HG02840 (cell line): Measurements from ENCODE around the gene UNC13A.

Experiments
- ATAC-seq: cut with Tn5 transposase; IDR thresholded peaks from one replicate; pipeline ENCODE4 v1.9.1; 2021; ENCODE audit warnings: mild to moderate bottlenecking, moderate library complexity, moderate number of reproducible peaks; ENCODE audit not compliant: unreplicated experiment, low FRiP score

UNC13A gene

GRCh38 chr19:17632577-17632976 lies 55.6 kb downstream of the UNC13A start:
- no peak for ATAC-seq

- no peak for ATAC-seq
Observed at GRCh38 chr19:17629760-17630159, 58.4 kb downstream of the UNC13A start.

- ATAC-seq = no peak
Observed at GRCh38 chr19:17627921-17628320, 60.2 kb downstream of the UNC13A start.

- ATAC-seq = no peak
Observed at GRCh38 chr19:17627161-17627560, 61.0 kb downstream of the UNC13A start.

- ATAC-seq = no peak
Observed at GRCh38 chr19:17626456-17627015, 61.6 kb downstream of the UNC13A start.

DNA sequence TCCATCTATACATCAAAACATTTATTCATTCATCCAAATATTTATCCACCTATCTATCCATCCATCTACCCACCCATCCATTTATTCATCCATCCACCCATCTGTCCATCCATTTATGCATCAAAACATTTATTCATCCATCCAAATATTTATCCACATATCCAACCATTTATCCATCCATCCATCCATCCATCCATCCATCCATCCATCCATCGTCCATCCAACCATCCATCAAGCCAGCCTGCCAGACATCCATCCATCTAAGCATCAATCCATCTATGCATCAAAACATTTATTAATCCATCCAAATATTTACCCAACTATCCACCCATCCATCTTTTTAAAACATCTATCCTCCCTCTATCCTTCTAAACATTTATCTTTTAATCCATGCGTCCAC lies 62.2 kb downstream of the UNC13A start:
- ATAC-seq = no peak

- no peak for ATAC-seq
Observed at GRCh38 chr19:17625043-17625442, 63.1 kb downstream of the UNC13A start.

DNA sequence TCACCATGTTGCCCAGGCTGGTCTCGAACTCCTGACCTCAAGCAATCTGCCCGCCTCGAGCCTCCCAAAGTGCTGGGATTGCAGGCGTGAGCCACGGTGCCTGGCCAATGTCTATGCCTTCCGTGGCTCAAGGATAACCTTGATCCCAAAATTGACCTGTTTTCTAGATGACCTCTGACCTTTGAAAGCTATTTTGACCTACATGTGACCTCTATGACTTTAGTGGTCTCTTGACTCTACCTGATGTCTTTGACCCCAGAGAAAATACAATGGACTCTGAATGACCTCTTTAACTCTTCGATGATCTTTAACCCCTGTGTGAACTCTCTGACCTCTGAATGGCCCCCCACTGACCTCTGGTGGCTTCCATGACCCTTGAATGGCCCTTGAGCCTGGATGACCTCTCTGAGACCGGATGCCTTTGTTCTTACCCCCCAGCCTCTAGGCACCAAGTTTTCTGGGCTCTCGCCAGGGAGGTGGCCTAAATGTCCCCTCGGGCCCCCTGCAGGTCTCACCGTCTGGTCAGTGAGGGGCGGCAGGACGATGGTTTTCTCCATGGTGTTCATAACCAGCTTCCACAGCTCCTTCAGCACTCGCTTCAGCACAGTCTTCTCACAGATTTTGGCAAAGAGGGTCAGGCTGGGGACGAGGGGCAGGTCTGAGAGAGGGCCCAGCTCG lies 63.7 kb downstream of the UNC13A start:
- no peak for ATAC-seq

- no peak for ATAC-seq
Observed at GRCh38 chr19:17623224-17623935, 64.8 kb downstream of the UNC13A start.

DNA sequence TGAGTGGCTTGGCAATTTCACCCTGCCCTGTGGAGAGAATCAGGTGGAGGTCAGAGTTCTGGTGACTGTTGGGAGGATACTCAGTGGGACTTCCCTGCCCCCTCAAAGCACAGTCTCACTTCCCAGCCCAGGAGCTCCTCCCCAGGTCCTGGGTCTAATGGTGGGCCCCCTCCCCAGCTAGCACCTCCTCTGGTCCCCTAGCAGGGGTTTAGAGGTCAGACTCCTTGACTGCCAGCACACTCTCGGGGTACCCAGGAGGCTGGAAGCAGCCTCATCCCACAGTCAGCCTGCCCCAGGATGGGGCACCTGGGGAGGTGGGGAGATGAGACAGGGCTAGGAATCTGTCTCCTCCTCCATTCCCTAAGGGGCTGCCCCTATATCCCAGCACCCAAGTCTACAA lies 67.5 kb downstream of the UNC13A start:
- ATAC-seq = no peak

DNA sequence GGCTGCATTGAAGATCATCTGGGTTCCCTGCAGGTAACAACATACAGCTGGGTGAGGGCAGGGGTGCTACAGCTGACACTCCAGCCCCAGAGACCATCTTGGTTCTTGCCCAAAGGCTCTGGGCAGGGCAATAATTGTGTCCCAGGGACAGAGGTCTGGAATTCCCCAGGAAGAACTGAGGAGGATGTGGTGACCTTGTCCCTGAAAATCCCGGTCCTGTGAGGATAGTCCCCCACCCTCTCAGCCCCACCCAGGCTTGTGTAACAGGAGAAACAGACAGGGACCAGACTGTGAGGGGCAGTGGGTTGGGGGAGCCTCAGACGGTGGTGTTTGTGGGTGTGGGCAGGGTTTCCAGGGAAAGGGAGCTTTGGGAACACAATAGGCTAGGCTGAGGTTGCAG lies 69.2 kb downstream of the UNC13A start:
- ATAC-seq = no peak

- ATAC-seq = no peak
Observed at GRCh38 chr19:17618281-17618903, 69.8 kb downstream of the UNC13A start.

GRCh38 chr19:17617807-17618192 lies 70.4 kb downstream of the UNC13A start:
- no peak for ATAC-seq

DNA sequence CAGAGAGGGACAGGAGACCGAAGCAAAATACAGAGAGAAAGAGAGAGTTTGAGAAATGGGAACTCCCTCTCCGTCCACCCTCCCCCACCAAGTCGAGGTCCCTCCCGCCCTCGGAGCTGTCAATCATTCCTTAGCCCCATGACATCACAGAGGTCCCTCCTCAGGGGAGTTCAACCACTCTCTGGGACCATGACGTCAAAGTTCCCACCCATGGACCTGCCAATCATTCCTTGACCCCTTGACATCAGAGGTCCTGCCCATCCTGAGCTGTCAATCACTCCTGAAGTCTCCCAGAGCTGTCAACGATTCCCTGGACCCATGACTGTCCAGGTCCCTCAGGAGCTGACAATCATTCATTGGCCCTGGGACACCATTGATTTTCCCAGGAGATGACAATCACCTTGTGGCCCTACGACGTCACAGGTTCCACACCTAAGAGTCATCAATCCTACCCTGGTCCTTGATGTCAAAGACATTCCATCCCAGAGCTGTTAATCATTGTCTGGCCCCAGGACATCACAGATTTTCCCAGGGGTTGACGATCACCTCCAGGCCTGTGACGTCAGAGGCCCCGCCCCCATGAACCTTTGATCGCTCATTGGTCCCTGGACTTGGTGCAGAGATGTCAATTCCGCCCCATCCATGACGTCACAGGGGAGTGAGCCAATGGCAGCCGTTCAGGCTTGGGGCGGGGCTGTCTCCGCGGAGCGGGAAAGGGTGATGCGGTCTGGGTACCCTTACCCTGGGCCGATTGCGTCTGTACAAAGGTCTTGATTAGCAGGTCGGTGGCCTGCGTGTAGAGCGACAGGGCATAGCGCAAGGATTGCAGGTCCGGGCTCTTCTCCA lies 71.0 kb downstream of the UNC13A start:
- no peak for ATAC-seq

DNA sequence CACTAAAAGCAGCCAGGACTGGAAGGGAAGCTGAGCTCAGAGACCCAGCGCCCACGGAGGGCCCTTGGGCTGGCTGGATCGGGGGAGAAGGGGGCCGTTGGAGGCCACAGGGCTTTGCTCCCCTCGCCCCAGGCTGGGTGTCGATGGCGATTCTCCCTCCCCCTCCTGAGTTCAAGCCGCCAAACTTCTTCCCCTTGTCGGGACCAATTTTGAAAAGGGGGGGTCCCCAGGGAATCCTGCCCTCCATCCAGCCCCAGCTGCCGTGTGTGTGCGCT lies 71.5 kb downstream of the UNC13A start:
- ATAC-seq = no peak

DNA sequence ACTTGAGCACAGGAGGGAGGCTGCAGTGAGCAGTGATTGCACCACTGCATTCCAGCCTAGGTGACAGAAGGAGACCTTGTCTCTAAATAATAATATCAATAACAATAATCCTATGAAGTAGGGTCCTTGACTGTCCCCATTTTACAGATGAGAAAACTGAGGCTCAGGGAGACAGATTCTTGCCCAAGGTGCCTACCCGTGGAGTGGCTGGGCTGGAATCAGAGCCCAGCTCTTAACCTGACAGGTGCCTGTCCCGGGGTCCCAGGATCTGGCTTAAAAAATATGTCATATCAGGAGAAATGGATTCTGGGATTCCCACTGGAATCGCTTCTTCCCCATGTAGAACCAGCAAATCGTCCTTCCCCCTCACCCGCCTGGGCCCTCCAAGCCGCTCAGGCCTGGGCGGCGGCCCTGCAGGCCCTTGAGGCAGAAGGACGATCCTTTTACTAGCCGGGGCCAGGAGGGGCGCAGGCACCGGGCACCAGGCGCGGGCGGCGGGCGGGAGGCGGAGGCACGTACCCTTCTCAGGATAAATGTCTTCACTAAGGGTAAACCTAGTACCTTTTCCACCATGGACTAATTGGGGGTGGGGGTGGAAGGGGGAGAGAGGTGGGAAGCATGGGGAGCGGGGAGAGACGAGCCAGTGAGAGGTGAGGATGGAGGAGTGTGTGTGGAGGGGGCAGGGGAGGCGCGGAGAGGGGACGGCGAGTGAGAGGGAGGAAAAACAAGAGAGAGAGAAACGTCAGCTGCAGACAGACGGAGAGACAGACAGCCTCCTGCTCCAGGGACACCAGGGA lies 72.1 kb downstream of the UNC13A start:
- no peak for ATAC-seq

DNA sequence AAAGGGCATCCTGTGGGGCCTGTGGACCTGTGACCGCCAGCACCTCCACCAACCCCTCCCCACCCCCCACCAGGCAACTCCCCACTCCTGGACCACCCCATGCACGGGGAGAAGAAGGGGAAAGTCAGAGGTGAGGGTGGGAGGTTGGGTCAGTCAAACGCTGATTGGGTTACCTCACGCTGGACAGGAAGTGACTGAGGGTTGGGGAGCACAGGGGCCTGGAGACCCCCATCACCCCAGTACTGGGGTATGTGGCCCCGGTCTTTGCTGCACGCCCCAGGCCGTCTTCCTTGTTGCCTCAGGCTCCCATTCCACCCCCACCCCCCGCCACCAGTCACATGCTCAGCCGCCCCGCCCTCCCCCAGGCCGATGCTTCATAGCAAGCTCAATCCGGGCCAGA lies 73.7 kb downstream of the UNC13A start:
- no peak for ATAC-seq

GRCh38 chr19:17611462-17612244 lies 76.5 kb downstream of the UNC13A start:
- ATAC-seq = no peak

DNA sequence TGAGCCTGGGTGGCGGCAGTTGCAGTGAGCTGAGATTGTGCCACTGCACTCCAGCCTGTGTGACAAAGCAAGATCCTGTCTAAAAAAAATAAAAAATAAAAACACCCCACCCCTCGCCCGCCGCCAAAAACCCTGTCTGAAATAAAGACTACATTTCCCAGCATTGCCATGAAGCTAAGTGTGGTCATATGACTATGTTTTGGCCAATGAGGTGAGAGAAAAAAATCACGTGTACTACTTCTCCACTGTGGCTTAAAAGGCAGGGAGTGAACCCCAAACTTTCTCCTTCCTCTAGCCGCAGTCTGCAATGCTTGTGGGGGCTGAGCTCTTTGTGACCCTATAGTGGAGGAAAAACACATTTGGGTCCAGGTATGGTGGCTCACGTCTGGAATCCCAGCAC lies 77.8 kb downstream of the UNC13A start:
- ATAC-seq = no peak
